ENCODE measurements around the gene TSEN15.

Gene TSEN15

GRCh38 chr1:184019069-184019468, 32.5 kb upstream of the TSEN15 start:
- TF ChIP-seq GLIS3 (CRISPR knock-in tag; IDR thresholded peaks at IDR 0.05) (no peak), SNAI2 (CRISPR knock-in tag; IDR thresholded peaks at IDR 0.05) (no peak), PPARA (CRISPR knock-in tag; IDR thresholded peaks at IDR 0.05; ENCODE audit: borderline replicate concordance) (no peak), TSHZ2 (CRISPR knock-in tag; IDR thresholded peaks at IDR 0.05) (no peak), ISL1 (CRISPR knock-in tag; IDR thresholded peaks at IDR 0.05) (no peak), OSR1 (CRISPR knock-in tag; IDR thresholded peaks at IDR 0.05) (no peak), ZFP30 (CRISPR knock-in tag; IDR thresholded peaks at IDR 0.05) (no peak), ESRRG (CRISPR knock-in tag; IDR thresholded peaks at IDR 0.05) (no peak), ZNF565 (CRISPR knock-in tag; conservative IDR thresholded peaks at IDR 0.05; ENCODE audit: low read depth) (no peak), POU6F1 (CRISPR knock-in tag; IDR thresholded peaks at IDR 0.05; ENCODE audit: borderline replicate concordance, low read depth) (no peak), CSRNP3 (CRISPR knock-in tag; IDR thresholded peaks at IDR 0.05) (no peak)
- no peak for ATAC-seq

- TF ChIP-seq ZNF565 (CRISPR knock-in tag; conservative IDR thresholded peaks at IDR 0.05; ENCODE audit: low read depth), result no peak
- TF ChIP-seq PATZ1 (CRISPR knock-in tag; IDR thresholded peaks at IDR 0.05; ENCODE audit: borderline replicate concordance), result no peak
- no peak for TF ChIP-seq ZNF70 (CRISPR knock-in tag; IDR thresholded peaks at IDR 0.05)
- no peak for TF ChIP-seq POU6F1 (CRISPR knock-in tag; IDR thresholded peaks at IDR 0.05; ENCODE audit: borderline replicate concordance, low read depth)
- no peak for TF ChIP-seq TOX (CRISPR knock-in tag; IDR thresholded peaks at IDR 0.05; ENCODE audit: borderline replicate concordance)
- no peak for TF ChIP-seq GLIS3 (CRISPR knock-in tag; IDR thresholded peaks at IDR 0.05)
- TF ChIP-seq OSR1 (CRISPR knock-in tag; IDR thresholded peaks at IDR 0.05), result no peak
- TF ChIP-seq ESRRG (CRISPR knock-in tag; IDR thresholded peaks at IDR 0.05), result no peak
- TF ChIP-seq PPARA (CRISPR knock-in tag; IDR thresholded peaks at IDR 0.05; ENCODE audit: borderline replicate concordance), result no peak
- no peak for TF ChIP-seq TCF4 (CRISPR knock-in tag; IDR thresholded peaks at IDR 0.05; ENCODE audit: borderline replicate concordance)
- TF ChIP-seq ZFP3 (CRISPR knock-in tag; IDR thresholded peaks at IDR 0.05), result no peak
- TF ChIP-seq BACH2 (CRISPR knock-in tag; IDR thresholded peaks at IDR 0.05; ENCODE audit: borderline replicate concordance), result no peak
- no peak for TF ChIP-seq ARNTL (CRISPR knock-in tag; IDR thresholded peaks at IDR 0.05; ENCODE audit: borderline replicate concordance, low read depth)
- TF ChIP-seq ZNF8 (CRISPR knock-in tag; IDR thresholded peaks at IDR 0.05), result no peak
- TF ChIP-seq ZFP30 (CRISPR knock-in tag; IDR thresholded peaks at IDR 0.05), result no peak
- TF ChIP-seq SNAI2 (CRISPR knock-in tag; IDR thresholded peaks at IDR 0.05), result no peak
- no peak for TF ChIP-seq CSRNP3 (CRISPR knock-in tag; IDR thresholded peaks at IDR 0.05)
- TF ChIP-seq ZC3H10 (CRISPR knock-in tag; IDR thresholded peaks at IDR 0.05), result no peak
- TF ChIP-seq CSDC2 (CRISPR knock-in tag; IDR thresholded peaks at IDR 0.05), result no peak
- no peak for ATAC-seq
Observed at GRCh38 chr1:184019506-184019905, 32.0 kb upstream of the TSEN15 start.

All from SK-N-SH treated with all-trans-retinoic acid at 6 μM for 48 hours (cell line).